HG03442 (cell line): ENCODE measurements around the gene RFX3.
"Not testable (repeated sequence)": the region's sequence is repeated elsewhere in the genome, so short reads cannot be mapped to it uniquely, and the experiment has no call there.

Experiments
- ATAC-seq: cut with Tn5 transposase; IDR thresholded peaks from one replicate; pipeline ENCODE4 v1.9.1; 2021; ENCODE audit warnings: mild to moderate bottlenecking, moderate library complexity; ENCODE audit not compliant: unreplicated experiment

The RFX3 gene

GRCh38 chr9:3361116-3361515 is 164.7 kb downstream of the RFX3 start:
- ATAC-seq: no peak

DNA sequence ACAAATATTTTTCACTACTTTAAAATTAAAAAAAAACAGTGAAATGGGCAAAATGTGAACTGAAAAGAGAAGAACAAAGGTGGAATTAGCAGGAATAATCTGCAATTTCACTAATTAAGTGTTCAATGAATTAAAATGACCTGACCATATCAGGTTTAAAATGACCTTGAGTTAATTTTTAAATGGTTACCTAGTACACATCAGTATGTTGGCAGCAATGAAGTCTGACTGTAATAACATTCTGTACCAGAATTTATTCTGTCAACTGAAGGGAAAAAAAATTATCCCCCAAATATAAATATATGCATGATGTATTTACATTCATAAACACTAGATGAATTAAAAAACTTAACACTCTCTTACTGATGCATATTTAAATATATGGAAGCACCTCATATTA is 165.6 kb downstream of the RFX3 start:
- ATAC-seq: no peak

DNA sequence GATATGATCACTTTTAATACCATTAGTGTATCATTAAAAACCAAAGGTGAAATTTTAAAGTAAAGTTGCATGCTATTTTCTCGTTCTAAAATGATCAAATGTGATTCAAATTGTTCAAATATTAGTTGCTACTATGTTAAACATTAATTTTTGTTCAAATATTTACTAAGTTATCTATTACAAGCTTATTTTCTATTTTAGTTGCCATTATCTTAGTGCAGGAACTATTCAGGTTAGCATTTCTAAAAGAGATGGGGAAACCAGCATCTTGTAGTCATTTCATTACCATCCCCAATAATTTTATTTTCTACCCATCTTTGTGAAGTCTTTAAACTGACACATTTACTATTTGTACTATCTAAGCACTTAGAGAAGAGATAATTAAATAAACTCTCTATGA is 166.0 kb downstream of the RFX3 start:
- no peak for ATAC-seq

GRCh38 chr9:3359048-3359692 is 166.6 kb downstream of the RFX3 start:
- ATAC-seq: no peak

GRCh38 chr9:3348169-3348568 is 177.6 kb downstream of the RFX3 start:
- ATAC-seq: no peak

GRCh38 chr9:3346549-3346948 is 179.3 kb downstream of the RFX3 start:
- ATAC-seq: no peak

DNA sequence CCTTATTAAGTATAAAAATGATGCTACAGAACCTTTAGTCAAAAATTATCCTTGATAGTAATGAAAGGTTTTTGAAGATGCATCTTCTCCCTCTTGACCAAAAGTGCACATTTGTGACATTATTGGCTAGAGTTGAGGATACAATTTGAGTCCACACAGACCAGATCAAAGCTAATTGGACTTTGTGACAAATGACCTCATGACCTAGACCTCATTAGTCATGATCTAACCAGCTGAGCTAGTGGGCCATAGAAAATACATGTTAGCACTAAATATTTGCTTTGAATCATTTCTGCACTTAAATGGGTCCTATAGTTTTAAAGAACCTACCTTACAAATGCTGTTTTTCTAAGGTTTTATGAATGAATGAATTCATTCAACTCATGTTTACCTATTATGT is 182.1 kb downstream of the RFX3 start:
- no peak for ATAC-seq

- no peak for ATAC-seq
These were observed 183.5 kb downstream of the RFX3 start for GRCh38 chr9:3342159-3342777.

DNA sequence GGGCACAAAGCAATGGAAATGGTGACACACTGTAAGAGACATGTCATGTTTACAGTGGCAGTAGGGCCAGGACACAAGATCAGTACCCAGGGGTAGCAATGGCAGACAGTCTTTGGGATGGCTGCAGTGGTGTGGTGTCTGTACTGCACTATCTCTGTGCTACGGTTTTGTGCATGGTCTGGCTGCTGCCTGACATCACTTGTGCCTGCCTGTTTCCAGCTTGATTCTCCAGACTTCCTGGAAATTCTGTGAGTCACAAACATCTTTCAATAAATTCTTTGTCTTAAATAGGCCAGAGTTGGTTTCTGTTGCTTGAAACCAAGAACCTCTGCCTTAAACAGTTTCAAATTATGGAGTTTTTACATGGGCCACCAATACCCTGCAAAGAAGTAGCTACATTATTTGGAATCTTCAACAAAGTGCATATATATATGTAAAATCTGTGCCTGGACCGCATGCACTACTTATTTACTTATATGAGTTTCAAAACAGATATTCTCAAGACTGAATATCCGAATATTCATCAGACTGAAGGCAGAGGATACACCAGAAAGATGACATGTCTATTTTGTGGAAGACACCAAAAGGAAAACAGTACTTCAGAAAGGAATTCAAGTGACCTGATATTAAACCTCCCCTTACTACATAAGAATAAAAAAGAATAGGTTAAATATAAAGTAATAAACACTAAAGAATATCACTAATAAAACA is 188.1 kb downstream of the RFX3 start:
- no peak for ATAC-seq

GRCh38 chr9:3336951-3337350 is 188.8 kb downstream of the RFX3 start:
- no peak for ATAC-seq

DNA sequence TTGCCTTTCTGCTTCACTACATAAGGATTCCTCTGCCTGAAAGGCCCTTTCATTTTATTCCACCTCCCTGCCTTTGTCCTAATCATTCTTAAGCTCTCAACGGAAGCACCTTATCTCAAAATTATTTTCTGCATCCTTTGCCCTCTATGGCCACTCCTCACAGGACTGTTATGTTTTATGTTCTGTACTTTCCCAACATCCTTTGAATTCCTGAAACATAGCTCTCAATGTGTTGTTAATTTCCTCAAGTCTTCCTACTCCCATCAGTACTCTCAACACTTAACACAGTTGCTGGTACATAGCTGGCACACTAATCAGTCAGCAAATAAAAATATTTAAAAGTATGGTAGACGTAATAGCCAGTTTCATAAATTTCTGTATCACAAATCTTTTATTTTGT is 193.0 kb downstream of the RFX3 start:
- ATAC-seq: no peak

DNA sequence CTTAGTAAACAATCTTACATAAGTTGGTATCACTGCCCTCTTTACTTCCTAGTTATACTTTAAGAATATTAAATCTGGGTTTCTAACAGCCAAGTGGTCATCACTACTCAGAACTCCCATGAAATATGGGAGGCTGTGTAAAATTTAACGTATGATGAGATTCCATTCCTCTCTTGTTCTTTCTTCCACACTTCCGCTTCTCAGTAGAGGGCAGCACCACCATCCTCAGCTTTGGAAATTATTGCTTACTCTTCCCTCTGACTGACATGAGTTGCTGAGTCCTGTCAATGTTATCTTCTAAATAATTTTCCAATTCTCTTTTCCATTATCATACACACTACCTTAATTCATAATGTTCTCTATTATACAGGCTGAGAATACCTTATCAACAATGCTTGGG is 194.0 kb downstream of the RFX3 start:
- no peak for ATAC-seq

GRCh38 chr9:3330792-3331420 is 194.9 kb downstream of the RFX3 start:
- ATAC-seq: no peak

DNA sequence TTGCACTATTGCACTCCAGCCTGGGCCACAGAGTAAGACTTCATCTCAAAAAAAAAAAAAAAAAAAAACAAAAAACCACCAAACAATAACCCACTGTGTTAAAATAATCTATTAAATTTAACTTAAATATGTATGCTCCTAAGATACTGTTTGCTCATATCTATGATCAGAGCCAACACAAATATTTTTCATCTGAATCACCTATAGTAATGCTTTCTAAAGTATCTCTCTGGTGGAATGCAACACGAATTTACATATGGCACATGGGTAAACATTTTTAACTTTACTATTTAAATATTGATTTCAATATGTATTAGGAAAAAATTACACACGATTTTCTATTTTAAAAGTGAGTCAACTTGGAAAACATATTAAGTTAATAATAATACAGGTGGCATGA is 196.4 kb downstream of the RFX3 start:
- ATAC-seq: no peak

DNA sequence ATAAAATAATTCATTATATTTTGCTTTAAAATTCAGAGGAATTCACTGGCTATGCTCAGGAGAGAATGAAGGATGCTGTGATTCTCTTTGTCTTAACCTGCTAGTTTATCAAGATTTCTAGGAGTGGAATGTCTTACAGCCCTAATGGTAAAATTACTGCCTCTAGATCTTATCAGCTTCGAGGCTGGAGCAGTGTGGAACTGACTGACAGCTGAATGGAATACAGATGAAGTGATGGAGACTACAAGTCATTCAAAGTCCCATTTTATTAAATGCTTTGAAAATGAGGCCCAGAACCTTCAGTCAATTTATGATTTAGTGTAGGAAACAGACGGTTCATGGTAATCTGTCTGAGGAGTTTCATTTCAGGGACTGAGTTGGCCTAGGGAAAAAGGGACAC is 202.1 kb downstream of the RFX3 start:
- ATAC-seq: no peak

DNA sequence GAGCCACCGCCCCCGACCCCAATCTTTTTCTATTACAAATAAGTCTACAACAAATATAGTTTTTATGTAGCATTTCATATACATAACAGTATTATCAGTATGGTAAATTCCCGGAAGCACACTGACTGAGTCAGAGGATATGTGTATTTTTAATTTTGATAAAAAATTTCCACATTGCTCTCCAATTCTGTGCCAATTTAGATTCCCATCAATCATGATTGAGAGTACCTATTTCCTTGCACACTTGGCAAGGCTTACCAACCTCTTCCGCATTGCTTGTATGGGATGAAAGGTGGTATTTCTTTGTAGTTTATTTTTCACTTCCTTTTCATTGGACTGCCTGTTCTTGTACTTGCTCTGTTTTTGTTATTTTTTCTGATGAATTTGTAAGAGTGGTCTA is 204.6 kb downstream of the RFX3 start:
- ATAC-seq: no peak

- ATAC-seq: not testable (repeated sequence)
These were observed 213.2 kb downstream of the RFX3 start for GRCh38 chr9:3312595-3312994.

DNA sequence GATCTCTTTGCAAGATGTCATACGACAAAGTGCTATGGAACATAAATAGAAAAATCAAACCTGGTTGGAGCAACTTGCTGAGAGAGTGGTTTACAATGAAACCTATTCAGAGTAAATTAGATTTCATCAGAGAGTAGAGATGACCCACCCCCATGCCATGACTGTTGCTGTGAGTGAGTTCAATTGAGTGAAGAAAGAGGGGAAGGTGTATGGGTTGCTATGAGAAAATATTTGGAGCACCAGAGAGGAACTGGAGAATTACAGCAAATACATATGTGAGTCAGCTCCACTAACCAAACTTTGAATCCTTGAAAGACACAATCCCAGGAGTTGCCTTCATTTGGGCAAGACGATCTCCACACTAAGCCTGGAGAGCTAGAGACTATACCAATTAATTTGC is 217.2 kb downstream of the RFX3 start:
- ATAC-seq: no peak

- not testable (repeated sequence) for ATAC-seq
These were observed 221.4 kb downstream of the RFX3 start for GRCh38 chr9:3304388-3304787.

DNA sequence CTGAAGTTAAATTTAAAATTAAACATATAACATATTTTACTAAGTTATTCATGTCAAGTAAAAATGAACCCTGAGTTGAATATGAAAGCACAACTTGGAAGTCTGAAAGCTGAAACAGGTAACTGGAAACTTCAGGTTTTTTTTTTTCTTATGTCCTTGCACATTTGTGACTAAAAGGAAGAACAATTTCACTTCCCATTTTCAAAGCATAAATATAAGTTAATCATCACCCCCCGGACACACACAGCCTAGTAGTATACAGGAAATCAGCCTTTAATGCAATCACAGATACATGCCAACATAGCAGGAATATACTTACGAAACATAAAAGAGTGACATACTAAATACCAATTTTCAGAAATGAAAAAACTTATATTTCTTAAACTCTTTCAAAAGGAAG is 225.9 kb downstream of the RFX3 start:
- ATAC-seq: peak; percentile 97

GRCh38 chr9:3296536-3296935 is 229.3 kb downstream of the RFX3 start:
- ATAC-seq: no peak

DNA sequence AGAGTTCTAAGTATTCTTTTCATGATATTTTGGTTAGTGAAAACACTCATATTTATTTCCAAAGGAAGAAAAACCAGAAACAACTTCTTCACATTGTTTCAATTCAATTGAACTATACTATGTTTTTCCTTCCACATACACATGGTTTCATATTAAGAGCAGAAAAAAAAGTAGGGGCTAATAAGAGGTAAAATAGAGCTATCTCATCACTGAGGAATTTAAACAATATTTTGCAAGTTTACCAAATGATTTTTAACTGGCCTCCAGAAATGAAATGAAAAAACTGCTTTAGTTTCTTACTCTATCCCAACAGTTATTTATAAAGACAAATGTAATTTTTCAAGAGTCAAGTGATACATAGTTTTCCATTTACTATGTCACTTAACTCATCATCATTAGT is 233.5 kb downstream of the RFX3 start:
- no peak for ATAC-seq
